Retina (tissue), 1 donor: ENCODE data around the gene FOS.
A peak's percentile ranks its signal among the peaks of the same experiment; 100 is the strongest.

Experiments used
- DNase-seq: peaks from one replicate; pipeline ENCODE4 v3.0.0-alpha.2; 2016

Gene FOS

GRCh38 chr14:75322746-75323145, 44.1 kb downstream of the FOS start:
- no peak for DNase-seq

- no peak for DNase-seq
Observed at GRCh38 chr14:75323571-75323970, 44.9 kb downstream of the FOS start.

DNA sequence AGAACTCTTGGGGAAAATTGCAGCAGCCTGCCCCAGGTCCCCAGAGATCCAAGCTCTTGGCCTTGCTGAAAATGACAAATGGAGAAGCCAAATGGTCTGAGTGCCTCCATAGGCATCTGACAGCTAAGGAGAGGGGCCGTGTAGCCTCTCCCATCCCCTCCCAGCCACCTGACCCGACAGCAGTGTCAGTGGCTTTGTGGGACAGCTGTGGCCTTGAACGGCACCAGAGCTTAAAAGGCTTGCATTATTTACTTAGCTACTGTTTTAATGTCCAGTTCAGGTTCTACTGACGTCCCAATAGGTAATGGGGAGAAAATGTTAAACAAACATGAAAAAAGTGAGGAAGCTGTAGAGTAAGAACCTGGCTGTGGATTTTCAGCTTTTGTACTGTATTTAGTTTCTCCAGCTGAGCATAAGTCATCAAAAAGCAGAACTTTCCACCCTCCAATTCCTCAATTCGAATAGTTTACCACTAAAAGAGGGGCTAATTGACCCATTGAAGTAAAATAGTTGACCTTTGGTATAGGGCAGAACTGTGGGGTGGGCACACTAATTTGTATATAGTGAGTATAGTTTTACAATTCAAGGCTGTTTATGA, 50.0 kb downstream of the FOS start:
- peak; percentile 18 for DNase-seq

DNA sequence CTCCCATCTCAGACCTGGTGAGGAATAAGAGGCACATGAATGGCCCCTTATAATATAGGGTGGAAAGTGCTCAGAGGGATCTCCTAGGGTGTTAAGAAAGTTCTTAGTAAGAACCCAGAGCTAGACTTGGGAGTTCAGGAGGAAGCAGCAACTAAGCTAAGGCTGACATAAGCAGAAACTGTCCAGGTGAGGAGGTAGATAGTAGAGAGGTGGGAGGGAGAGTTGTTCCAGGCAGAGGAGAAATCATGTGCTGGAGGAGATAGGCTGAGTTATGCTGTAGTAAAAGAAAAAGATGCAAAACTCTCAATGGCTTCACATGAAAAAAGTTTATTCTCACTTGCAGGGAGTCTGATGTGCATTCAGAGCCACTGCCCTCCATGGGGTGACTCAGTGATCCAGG, 50.7 kb downstream of the FOS start:
- DNase-seq = no peak

GRCh38 chr14:75331471-75331870, 52.8 kb downstream of the FOS start:
- no peak for DNase-seq
